GM12865 (cell line): ENCODE results near the gene PAK2.
"Not testable (repeated sequence)": the region's sequence is repeated elsewhere in the genome, so short reads cannot be mapped to it uniquely, and the experiment has no call there.

Experiments used
- DNase-seq: peaks from one replicate; pipeline ENCODE4 v3.0.0; 2010; ENCODE audit warnings: low read depth
- H3K4me3 ChIP-seq: 2 replicates; pipeline ENCODE4 v1.5.1; 2011; ENCODE audit warnings: mild to moderate bottlenecking, low read depth, low read length, control low read depth
- TF ChIP-seq, protein P1 (sequence below): IDR thresholded peaks from 2 replicates; pipeline ENCODE4 v1.5.1; 2011; ENCODE audit warnings: low read length, control low read depth, low read depth, inconsistent platforms; ENCODE audit not compliant: insufficient read depth; ENCODE audit errors: missing control alignments

PAK2 gene

DNA sequence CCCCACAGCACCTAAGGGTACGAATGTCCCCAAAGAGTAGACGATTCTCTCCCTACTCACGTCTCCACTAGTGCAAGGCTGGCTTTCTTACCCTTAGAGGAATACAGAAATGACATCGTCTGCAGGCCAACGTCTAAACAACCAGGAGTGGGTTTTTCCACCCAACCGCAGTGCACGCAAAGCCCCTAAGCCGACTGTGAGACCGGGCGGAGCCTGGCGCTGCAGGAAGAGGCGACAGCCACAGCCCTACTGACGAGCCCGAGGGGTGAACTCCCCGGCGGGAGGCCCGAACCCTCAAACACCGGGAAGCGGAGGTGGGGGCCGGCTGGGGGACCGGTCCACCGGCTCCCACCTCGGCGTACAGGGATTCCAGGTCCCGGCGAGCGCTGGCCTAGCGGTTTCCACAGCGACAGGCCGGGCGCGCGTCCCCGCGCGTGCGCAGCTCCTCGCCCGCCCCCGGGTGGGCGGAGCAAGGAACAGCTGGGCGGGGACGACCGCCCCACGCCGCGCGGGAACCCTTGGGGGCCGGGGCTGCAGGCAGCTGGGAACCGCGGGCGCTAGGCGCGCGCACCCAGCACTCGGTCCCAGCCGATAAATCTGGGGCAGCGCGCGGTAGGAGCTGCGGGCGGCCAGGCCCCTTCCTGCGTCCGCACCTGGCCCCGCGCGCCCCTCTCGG, 27.7 kb upstream of the PAK2 start, which contains the start of the genes CEP19 and PIGX:
Gene CEP19 (minus strand): TSS at position 413 of the 676 bp plus-strand sequence. CDS start 3,593 bp downstream, outside the sequence.
Gene PIGX (plus strand): TSS at position 540 of the 676 bp plus-strand sequence.
- DNase-seq, result peak; percentile 93
- peak within 1 kb of the TSS; percentile 84 for H3K4me3 ChIP-seq
- TF ChIP-seq, protein P1, sequence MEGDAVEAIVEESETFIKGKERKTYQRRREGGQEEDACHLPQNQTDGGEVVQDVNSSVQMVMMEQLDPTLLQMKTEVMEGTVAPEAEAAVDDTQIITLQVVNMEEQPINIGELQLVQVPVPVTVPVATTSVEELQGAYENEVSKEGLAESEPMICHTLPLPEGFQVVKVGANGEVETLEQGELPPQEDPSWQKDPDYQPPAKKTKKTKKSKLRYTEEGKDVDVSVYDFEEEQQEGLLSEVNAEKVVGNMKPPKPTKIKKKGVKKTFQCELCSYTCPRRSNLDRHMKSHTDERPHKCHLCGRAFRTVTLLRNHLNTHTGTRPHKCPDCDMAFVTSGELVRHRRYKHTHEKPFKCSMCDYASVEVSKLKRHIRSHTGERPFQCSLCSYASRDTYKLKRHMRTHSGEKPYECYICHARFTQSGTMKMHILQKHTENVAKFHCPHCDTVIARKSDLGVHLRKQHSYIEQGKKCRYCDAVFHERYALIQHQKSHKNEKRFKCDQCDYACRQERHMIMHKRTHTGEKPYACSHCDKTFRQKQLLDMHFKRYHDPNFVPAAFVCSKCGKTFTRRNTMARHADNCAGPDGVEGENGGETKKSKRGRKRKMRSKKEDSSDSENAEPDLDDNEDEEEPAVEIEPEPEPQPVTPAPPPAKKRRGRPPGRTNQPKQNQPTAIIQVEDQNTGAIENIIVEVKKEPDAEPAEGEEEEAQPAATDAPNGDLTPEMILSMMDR, result no peak

- TF ChIP-seq, protein P1, result no peak
- H3K4me3 ChIP-seq, result peak overlapping the region; percentile 84
- DNase-seq, result peak; percentile 55
Observed at GRCh38 chr3:196712514-196713413, 26.9 kb upstream of the PAK2 start.

GRCh38 chr3:196717162-196717561, 22.5 kb upstream of the PAK2 start:
- not testable (repeated sequence) for DNase-seq, H3K4me3 ChIP-seq

DNA sequence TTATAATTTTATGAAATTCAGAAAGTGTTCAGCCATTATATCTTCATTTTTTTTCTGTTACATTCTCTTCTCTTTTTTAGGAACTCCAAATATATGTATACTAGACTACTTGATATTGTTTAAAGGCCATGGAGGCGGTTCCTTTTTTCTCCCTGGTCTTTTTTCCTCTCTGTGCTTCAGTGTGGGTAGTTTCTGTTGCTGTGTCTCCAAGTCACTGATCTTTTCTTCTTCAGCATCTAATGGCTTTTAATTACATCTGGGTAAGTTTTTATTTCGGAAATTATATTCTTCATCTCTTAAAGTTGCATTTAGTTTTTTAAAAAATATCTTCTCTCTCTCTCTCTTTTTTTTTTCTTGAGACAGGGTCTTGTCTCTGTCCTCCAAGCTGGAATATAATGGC, 18.6 kb upstream of the PAK2 start:
- DNase-seq, result no peak
- TF ChIP-seq, protein P1, result no peak
- H3K4me3 ChIP-seq, result no peak overlapping the region

DNA sequence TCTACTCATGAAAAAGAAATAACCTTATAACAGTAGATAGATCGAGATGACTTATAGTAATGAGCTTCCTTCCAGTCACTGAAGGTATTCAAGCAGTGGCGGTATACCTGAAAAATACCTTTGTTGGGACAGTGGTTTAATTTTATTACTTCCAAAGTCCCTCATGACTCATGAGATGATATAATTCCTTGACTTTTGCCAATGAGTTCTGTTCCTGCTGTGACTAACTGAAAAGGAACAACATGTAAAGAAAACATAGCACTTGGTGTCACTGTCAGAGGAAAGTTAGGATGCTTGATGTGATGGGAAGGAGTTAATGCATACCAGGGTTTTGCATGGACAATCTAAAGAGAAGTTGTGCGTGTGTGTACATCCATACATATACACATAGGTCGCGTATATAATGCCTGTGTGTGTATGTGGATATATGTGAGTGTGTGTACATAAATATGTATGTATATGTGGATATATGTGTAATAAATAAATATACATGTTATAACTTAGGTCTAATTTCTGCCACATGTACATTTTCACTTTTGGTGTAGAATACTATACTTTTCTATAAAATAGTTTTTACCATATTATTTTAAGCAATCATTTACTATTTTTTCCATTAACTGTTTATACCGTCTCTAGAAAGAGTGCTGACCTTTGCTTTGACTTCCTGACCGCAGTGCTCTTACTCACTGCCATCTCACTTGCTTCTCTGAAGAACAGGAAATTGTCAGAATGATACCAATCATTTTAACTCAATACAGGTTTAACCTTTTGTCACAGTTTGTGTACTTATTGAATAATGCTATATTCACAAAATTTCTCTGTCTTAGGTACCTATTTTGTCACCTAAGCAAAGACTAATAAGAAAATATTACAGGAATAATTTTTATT, 12.6 kb upstream of the PAK2 start:
- peak; percentile 16 for DNase-seq
- no peak overlapping the region for H3K4me3 ChIP-seq
- TF ChIP-seq, protein P1, result no peak

DNA sequence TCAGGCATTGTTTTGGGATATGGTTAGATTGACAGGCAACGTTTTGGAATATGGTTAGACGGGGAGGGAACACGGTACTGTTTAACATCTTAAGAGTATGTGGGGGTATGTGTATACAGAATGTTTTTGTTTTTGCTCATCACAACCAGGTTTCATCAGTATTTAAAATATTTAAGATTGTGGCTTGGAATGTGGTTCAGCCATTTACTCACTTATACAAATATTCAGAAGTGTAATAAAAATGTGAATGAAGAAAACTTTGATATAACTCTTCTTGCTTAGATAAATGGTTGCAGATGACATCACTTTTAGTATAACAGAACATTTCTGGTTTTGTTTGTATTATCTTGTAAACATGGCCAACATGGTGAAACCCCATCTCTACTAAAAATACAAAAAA, 3.9 kb upstream of the PAK2 start:
- no peak overlapping the region for H3K4me3 ChIP-seq
- TF ChIP-seq, protein P1, result no peak
- DNase-seq, result no peak
